ENCODE data around the gene PSORS1C1.

DNA sequence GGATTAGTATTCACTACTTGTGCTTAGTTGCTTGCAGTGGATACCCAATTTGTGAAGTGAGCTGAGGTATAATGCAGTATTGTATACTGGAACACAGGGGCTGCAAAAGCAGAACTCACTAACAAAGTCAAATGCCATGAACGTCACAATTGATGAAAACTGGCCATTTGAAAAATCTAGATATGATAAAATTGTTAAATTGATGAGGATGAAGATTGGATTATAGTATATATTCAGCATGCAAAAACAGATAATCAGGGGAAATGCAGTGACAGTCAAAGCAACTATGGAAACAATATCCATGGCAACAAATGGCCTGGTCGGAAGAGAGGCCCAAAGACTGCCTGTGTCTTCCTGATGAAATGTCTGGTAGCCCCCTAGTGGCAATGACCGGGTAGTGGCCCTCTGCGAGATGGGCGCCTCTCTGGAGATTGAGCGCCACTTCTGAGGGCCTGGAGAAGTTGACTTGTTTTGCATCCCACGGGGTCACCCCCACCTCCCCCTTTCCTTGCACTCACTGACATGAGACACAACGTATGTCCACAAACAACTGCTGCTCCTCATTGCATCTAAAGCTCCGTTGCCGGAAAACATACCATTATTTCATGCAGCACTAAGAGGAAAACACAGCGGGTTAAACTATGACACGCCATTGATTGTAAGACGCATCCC, 45.8 kb upstream of the PSORS1C1 start:
- TF ChIP-seq CTCF (IDR thresholded peaks at IDR 0.05; ENCODE audit: low read depth, low read length) (peak; percentile 96), MYC (IDR thresholded peaks at IDR 0.05; ENCODE audit: low read depth, low read length) (no peak)
- TF ChIP-seq, protein P1, sequence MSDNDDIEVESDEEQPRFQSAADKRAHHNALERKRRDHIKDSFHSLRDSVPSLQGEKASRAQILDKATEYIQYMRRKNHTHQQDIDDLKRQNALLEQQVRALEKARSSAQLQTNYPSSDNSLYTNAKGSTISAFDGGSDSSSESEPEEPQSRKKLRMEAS (IDR thresholded peaks at IDR 0.05; ENCODE audit: low read depth, low read length): no peak
